GM19043 (cell line): ENCODE data around the gene CCDC187.

Source experiments
- ATAC-seq: cut with Tn5 transposase; IDR thresholded peaks from one replicate; pipeline ENCODE4 v1.9.1; 2021; ENCODE audit warnings: low read depth; ENCODE audit not compliant: unreplicated experiment

CCDC187 gene

GRCh38 chr9:136287960-136288753 is 15.7 kb downstream of the CCDC187 start:
- no peak for ATAC-seq

- ATAC-seq, result no peak
Observed at GRCh38 chr9:136286987-136287379, 16.9 kb downstream of the CCDC187 start.

GRCh38 chr9:136286359-136286986 is 17.4 kb downstream of the CCDC187 start:
- ATAC-seq, result no peak

DNA sequence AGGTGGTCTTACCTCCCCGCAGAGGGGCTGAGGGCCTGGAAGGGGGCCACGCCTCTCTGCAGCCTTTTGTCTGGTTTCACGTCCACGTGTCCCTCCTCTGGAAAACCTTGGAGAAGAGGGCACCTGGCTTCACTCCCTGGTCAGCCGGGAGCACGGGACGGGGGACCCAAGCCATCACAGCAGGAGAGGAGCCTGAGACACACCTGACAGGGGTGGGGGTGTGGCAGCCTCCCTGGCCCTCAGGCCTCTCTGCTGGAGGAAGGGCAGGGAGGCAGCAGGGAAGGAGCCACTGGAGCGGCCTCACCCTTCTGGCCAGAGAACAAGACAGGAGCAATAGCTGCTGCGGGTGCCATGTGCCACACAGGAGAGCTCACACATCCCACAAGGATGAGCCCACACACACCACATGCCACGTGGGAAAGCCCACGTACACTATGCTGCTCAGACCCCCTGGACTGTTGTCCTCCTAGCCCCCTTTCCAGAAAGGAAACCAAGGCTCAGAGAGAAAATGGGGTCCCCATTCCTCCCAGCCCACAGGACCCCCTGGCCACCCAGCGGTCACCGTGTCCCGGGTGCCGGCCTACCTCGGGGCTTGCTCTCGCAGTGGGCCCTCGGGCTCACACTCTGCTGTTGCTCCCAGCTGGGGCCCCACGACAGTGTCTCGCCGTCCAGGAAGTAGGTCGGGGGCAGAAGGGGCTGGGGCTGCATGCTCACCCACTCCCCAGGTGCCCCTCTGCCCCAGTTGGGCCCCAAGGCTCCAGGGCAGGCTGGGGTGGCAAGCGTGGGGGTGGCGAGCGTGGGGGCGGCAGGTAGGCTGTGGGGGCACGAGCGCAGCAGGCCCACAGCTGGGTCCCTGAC is 18.2 kb downstream of the CCDC187 start:
- no peak for ATAC-seq

DNA sequence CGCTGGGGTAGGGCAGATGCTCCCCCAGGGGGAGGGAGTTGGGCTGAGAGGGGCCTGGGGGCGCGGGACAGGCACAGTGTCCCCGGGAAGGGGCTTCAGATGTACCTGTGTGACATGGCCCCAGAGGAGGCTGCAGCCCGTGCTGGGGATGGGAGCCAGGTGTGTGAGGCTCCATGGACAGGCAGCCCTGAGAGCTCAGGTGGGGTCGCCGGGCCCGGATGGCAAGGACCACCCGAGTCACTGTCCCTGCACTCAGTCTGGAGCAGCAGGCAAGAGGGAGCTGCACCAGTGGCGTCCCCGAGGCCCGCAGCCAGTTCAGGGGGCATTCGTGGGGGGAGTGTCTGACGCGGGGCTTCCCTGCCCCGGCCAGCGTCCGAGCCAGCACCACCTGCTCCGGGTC is 18.9 kb downstream of the CCDC187 start:
- ATAC-seq, result no peak

- no peak for ATAC-seq
Observed at GRCh38 chr9:136284311-136284710, 19.6 kb downstream of the CCDC187 start.

GRCh38 chr9:136283291-136284235 is 20.3 kb downstream of the CCDC187 start:
- no peak for ATAC-seq

DNA sequence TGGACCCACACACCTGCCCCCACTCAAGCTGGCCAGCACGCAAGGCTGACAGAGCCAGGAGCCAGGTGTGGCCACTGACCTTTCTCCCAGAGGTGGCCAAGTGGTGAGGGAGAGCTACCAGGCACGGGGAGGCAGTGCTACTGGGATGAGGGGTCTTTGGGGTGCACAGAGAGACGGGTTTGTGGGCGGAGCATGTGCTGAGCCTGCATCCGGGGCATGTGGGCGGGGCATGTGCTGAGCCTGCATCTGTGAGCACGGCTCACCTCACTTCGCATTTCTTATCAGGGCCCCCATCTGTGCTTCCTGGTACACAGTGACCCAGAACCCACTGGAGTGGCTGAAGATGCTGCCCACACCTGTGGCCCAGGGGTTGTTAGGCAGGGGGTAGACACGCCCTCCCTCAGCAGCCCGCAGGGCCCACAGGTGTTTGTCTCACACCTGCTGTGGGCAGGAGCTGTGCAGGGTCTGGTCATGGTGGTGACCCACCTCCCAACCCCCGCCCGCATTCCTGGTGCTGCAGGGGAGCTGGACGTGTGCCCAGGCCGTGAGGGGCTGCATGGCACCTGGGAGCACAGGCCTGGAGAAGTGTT is 21.5 kb downstream of the CCDC187 start:
- ATAC-seq, result no peak

GRCh38 chr9:136281421-136282271 is 22.2 kb downstream of the CCDC187 start:
- no peak for ATAC-seq

- no peak for ATAC-seq
Observed at GRCh38 chr9:136280535-136281315, 23.2 kb downstream of the CCDC187 start.

- ATAC-seq, result no peak
Observed at GRCh38 chr9:136279471-136279870, 24.4 kb downstream of the CCDC187 start.

DNA sequence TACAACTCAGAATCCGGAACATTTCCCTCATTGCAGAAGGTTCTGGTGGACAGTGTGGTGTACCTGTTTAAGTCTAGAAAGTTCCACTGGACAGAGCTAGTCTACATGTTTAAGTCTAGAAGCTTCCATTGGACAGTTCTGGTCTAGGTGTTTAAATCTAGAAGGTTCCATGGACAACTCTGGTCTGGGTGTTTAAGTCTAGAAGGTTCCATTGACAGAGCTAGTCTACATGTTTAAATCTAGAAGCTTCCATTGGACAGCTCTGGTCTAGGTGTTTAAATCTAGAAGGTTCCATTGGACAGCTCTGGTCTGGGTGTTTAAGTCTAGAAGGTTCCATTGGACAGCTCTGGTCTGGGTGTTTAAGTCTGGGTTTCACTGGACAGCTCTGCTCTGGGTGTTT is 25.0 kb downstream of the CCDC187 start:
- ATAC-seq, result no peak

DNA sequence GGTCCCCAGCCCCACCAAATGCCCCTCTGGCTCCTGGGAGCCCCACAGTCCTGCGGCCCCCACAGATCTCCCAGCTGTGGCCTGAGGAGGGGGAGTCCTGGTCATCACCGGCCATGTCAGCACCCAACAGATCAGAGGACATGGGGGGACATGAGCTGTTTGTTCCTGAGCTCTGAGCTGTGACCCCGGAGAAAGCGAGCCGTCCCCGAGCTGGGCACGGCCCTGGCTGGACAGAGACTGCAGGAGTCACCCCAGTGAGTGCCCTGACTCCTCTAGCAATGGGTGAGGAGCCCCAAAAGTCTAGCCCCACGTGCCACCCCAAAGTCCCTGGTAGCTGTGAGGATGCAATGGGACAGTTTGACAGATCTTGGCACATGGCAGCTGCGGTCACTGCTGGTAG is 25.7 kb downstream of the CCDC187 start:
- ATAC-seq, result no peak

DNA sequence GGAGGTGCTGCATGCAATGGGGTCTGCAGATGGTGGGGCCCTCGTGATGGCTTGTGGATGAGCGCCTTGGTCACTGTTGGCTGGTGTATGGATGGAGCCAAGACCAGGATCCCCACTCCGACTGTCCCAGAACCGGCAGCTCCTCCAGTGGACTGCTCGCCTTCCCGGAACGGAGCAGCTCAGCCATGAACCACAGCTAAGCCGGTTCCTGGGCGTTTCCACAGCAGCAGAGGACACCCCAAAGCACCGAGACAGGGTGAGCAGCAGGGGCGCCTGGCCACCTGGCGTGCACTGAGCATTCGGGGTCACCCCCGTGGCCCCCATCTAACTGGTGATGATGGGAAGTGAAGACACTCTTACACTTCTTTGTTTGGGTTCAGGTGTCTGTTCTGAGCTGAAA is 26.1 kb downstream of the CCDC187 start:
- no peak for ATAC-seq

DNA sequence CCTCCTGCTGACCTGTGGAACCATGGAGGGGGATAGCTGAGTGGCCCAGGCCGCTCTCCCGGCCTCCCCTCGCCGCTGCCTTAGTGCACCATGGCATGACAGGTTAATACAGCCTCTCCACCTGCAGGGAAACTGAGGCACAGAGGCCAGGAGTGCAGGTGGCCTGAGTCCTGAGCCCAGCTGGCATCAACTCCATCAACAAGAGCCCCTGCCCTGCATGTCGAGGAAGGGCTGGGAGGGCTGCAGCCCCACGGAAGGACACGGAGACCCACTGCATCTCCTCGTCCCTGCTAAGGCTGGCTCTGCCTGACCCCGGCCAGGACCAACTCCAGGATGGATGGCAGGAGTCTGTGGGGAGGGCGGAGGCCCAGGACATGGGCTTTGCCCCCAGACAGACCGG is 27.2 kb downstream of the CCDC187 start:
- ATAC-seq, result no peak

GRCh38 chr9:136275655-136276429 is 28.1 kb downstream of the CCDC187 start:
- ATAC-seq, result no peak
